HEK293T (cell line): ENCODE data around the gene RAP2C.

ENCODE experiments used
- ARNT ChIP-seq: fragments of 450-650 bp; IDR thresholded peaks from 2 replicates; pipeline ENCODE4 v1.6.1; 2017; ENCODE audit warnings: mild to moderate bottlenecking
- BHLHE40 ChIP-seq: fragments of 450-650 bp; IDR thresholded peaks from 2 replicates; pipeline ENCODE4 v1.6.1; 2016; ENCODE audit warnings: mild to moderate bottlenecking, moderate library complexity, borderline replicate concordance
- ELF4 ChIP-seq: fragments of 450-650 bp; IDR thresholded peaks from 2 replicates; pipeline ENCODE4 v1.6.1; 2017; ENCODE audit warnings: antibody characterized with exemption
- FOXA1 ChIP-seq: fragments of 450-650 bp; IDR thresholded peaks from 2 replicates; pipeline ENCODE4 v1.6.1; 2016; ENCODE audit warnings: mild to moderate bottlenecking
- L3MBTL2 ChIP-seq: fragments of 450-650 bp; conservative IDR thresholded peaks from 2 replicates; pipeline ENCODE4 v1.6.1; 2016; ENCODE audit warnings: mild to moderate bottlenecking
- SP1 ChIP-seq: fragments of 450-650 bp; IDR thresholded peaks from 2 replicates; pipeline ENCODE4 v1.6.1; 2017
- SUZ12 ChIP-seq: fragments of 450-650 bp; IDR thresholded peaks from 2 replicates; pipeline ENCODE4 v1.6.1; 2016; ENCODE audit warnings: mild to moderate bottlenecking
- ZNF384 ChIP-seq: fragments of 450-650 bp; IDR thresholded peaks from 2 replicates; pipeline ENCODE4 v1.6.1; 2016

- TF ChIP-seq FOXA1 (no peak), BHLHE40 (no peak), SP1 (no peak), ZNF384 (no peak), L3MBTL2 (no peak), SUZ12 (no peak), ARNT (no peak), ELF4 (no peak)
These were observed 47.4 kb downstream of the RAP2C start for GRCh38 chrX:132171881-132172280.
